NCI-H146 treated with DMSO at 0.1 percent for 48 hours (cell line): ENCODE results near the gene POLD2.

Experiments
- DNase-seq: peaks from one replicate; lab custom pipeline; 2025; ENCODE audit not compliant: unreplicated experiment; lab: John Stamatoyannopoulos, UW

The POLD2 gene

DNA sequence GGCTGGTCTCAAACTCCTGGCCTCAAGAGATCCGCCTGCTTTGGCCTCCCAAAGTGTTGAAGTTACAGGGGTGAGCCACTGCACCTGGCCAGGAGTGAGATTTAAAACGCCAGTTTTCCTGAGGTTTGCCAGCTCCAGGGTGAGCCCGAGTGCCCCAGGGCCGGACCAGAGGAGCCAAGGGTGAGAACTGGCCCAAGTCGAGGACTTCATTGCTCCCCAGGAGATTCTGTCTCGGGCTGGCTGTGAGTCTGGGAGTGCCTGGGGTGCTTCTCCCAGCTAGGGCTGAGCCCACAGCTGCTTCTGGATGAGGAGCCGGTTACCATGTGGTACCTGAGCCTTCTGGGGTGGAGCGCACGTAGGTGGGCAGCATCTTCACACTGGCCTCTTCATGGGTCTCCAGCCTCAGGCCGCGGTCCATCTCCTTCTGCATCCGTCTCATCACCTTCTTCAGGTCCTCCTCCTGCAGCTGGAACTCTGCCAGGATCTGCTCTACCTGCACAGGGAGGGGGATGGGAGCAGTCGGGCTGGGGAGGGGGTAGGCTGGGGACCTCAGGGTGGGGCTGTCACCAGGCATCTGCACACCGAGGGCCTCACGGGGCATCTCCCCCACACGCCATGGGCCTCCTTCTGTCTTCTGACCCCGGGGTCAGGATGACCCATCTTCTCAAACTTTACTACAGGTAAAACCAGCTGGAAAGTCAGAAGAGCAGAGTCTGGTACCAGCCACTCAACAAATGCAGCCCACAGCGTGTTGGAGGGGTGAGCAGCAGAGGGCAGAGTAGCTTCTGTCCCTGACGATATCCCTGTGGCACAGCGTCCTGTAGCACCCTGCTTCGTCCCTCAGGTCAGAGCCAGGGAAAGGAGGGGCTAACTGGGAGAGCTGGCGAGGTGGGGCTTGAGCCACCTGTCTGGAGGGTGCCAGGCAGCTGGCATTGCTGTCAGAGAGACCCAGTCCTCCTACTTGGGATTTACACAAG, 29.9 kb upstream of the POLD2 start:
- DNase-seq = no peak

DNA sequence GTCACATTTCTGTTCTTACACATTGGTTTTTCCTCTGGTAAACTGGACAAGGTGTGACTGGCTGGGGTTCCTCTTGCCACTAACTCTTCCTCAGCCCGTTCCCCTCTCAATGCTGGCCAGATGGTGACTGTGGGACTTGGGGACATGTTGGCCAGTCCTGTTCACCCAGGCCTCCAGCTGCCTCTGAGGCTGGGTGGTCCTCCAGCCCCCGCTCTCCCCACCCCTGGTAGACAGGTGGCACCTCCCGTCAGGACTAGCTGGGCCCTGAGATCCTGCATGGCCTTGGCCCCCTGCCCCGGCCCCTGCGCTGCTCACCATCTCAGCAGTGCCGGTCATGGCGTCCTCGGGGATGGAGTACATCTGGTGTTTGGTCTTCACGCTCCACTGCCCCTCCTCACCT, 28.6 kb upstream of the POLD2 start:
- DNase-seq = no peak

- no peak for DNase-seq
Observed at GRCh38 chr7:44150966-44151941, 27.9 kb upstream of the POLD2 start.

DNA sequence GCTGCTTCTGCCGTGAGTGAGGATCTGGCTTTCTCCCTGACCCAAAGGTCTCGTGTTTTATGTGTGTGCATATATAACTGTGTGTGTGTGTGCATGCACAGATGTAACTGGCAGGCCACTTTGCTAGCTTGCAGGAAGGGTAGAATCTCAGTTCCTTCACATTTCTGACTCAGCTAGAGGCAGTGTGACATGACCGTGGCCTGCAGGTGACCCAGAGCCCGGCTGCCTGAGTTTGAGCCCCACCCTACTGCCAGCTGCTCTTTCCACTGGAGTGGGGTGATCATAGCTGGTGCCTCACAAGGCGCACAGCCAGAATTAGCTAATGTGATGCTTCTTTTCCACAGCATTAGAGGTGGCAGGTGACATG, 27.1 kb upstream of the POLD2 start:
- no peak for DNase-seq

- no peak for DNase-seq
Observed at GRCh38 chr7:44149571-44150465, 26.5 kb upstream of the POLD2 start.

DNA sequence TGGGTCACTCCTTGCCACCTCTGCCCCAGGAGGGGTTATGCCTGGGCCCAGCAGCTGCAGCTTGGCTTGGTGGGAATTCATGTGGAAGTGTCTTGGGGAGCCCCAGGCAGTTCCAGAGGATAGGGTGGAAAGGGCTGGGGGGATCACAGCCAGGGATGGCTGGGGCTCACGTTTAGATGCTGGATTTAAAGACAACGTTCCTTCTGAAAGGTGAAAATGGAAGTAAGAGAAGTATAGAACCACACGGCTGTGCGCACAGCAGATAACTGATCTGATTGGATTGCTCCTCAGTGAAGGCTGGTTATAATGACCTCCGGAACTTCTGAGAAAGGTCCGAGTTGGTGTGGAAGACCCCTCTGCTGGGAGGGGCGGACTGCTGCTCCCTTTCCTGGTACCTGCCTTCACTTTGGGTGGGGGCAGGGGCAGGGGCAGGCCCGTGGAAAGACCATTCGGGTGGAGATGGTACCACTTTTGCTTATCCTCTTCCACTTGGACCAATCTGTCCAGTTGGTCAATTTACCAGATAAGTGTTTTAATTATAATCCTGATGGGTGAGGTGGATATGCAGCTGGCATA, 25.7 kb upstream of the POLD2 start:
- DNase-seq = no peak

- no peak for DNase-seq
Observed at GRCh38 chr7:44148166-44148565, 24.8 kb upstream of the POLD2 start.

DNA sequence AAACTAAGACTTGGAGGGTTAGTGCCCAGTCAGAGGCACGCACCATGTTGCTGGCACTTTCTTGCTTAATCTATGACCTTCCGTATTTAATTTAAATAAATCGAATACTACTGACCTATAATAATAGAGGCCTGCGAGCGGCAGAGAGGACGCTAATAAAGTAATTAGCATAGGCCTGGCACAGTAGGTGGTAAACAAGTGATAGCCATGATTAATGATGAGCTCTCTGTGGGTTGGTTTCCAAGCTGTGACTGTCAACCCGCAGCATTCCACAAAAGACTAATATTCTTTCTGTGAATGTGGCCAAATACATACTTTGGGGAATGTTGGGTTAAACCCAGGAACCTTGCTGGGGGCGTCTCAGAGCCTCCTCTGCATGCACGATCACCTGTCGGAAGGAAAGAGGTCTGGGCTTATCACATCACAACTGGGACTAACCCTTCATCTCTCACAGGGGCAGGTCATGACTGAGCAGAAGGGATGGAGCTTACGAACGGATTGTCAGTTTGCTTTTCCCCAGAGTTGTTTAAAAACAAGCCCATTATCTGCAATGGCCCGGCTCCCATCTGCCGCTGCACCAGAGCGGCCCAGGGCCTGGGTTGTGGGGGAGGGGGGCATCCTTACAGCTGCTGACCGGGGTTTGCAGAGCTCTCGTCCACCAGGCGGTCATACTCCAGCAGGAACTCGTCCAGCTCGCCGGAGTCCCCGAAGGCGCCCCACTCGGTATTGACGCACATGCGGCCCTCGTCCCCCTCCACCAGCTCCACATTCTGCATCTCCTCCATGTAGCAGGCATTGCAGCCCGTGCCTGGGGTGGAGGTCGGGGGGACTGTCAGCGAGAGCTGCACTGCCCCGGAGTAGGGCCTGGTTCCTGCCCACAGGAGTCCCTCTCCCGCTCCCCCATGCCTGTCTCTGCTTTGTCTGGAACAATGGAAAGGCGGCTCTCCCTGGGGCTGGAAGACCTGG, 24.0 kb upstream of the POLD2 start:
- no peak for DNase-seq

- no peak for DNase-seq
Observed at GRCh38 chr7:44145969-44146911, 22.9 kb upstream of the POLD2 start.

DNA sequence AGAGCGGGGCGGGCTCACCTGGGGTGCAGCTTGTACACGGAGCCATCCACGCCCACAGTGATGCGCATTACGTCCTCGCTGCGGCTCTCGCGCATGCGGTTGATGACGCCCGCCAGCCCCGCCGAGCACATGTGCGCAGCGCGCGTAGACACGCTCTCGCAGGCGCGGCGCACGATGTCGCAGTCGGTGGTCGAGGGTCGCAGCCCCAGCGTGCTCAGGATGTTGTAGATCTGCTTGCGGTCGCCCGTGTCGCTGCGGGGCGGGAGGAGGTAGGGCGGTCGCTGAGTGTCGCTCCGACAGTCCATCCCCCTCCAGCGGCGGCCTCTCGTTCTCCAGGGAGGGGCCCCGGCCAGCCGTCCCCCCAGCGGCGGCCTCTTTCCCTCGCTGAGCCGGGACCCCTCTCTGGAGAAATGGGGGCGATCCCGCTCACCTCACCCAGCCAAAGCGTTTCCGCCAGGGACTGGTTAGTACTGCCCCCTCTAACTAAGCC, 22.2 kb upstream of the POLD2 start:
- DNase-seq = no peak

DNA sequence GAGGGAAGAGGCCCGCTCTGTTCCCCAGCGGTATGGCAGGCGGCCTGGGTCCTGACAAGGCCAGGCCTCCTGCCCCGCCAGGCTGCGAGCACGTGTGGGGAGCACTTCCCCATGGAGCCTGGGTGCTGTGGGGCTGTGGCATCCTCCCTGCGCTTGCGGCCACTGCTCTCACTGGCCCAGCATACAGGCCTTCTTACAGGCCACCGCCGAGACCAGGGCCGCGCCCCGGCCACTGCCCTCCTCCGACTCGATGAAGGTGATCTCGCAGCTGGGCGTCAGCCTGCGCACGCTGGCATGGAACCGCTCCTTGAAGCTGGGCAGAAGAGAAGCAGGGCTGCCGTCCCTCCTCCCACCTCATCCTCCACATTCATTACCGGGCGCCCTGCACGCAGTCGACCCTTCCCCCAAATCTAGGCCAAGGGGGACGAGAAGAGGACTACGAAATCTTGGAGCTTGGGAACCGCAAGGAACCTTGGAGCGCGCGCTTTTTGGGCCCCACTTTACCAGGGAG, 21.7 kb upstream of the POLD2 start:
- DNase-seq = no peak

DNA sequence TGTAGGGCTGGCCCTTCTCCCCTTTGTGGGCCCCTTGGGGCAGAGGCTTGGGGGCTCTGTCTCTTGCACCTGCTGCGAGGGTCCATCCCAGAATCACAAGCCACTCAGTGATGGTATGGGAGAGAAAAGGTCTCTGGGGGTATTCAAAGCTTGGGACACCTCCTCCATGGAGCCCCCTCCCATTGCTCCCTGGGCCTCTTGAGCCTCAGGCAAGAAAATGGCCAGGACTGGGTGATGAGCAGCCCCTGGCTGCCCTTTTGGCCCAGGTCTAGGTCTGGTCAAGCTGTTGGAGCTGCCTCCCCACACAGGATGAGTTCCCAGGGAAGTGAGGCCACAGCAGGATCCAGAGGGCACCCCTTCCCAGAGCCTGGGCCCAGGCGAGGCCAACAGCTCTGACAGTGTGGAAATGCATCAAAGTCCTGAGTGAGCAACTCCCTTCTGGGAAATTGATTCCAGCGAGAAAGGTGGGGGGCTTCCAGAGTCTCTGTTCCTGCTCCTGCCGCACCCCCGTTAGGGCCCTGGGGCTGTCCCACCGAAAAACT, 21.1 kb upstream of the POLD2 start:
- no peak for DNase-seq

DNA sequence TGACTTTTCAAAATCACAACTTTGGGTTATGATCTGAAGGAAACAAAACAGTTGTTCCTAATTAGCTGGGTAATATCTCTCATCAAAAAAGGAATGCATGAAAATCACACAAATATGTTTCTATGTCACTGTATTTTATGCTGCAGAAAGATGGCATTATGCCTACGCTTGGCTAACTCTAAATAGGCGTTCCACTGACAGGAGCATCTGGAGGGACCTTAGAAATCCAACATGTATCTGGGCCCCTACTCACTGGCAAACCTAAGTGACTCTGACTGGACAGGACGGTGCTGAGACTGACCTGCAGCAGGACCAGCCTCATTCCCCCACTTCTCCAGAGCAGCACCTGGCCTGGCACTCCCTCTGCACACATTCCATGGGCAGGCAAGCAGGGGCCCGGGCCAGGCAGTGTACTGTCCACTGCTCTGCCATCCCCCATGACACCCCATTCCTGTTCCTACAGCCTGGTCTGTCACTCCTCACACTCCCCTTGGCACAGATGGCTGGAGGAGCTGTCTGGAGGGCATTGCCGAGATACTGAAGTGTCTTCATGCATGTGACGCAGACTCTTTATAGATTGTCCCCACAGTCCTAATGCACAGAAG, 20.4 kb upstream of the POLD2 start:
- no peak for DNase-seq

GRCh38 chr7:44142028-44142427, 18.7 kb upstream of the POLD2 start:
- no peak for DNase-seq

DNA sequence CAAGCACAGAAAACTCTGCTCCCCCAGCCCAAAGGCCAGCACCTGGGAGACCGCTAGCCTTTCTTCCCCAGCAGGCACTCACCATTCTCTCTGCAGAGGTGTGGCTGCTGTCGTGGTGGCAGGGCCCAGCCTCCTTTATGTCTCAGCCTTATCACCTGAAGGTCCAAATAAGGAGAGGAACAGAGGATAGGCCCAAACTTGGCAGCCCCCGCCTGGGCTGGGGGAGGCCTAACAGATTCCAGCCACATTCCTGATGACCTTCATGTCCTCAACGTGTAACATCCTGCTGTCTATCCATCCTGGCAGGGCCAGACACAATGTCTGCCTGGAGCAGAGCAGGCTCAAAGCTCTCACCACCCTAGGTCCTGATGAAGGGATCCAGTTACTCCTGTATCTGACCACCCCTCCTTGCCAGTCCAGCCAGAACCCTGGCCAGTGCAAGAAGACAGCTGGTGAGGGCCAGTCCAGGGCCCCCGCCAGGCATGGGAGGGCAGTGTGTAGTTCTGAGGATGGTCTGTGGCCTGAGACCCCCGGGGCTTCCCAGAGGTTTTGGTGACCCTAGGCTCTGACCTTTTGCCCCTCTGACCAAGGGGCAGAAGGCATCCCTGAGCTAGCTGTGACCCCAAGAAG, 18.0 kb upstream of the POLD2 start, which contains the start of gene MYL7:
Gene MYL7 (minus strand): TSS at position 112 of the 630 bp plus-strand sequence. CDS start 27 bp downstream, at position 85.
- DNase-seq = no peak

- no peak for DNase-seq
Observed at GRCh38 chr7:44140341-44140740, 17.0 kb upstream of the POLD2 start.
